CD4-positive, alpha-beta T cell (primary cell): Measurements from ENCODE around the gene MYOF. TPM values are rescaled to one million over a fixed set of nuclear protein-coding genes. Genes with fewer than 3 reads are reported as not detected.

ENCODE experiments used
- ATAC-seq: fragments of 200-7000 bp; cut with Tn5 transposase; one replicate; pipeline ENCODE4 v1.10.0; 2022; ENCODE audit warnings: mild to moderate bottlenecking; ENCODE audit not compliant: poor library complexity
- CTCF ChIA-PET: fragments of 350-600 bp; sonication (Branson Sonifier 250); formaldehyde crosslinking; loops from one replicate; lab custom pipeline; 2021; ENCODE audit warnings: antibody characterized with exemption, inconsistent platforms; lab: Charles Lee
- POLR2A ChIA-PET: fragments of 350-600 bp; sonication (Branson Sonifier 250); formaldehyde crosslinking; loops from one replicate; lab custom pipeline; 2021; ENCODE audit warnings: antibody characterized with exemption, inconsistent platforms; lab: Charles Lee
- DNase-seq, 14 experiments: peaks; one replicate each; pipeline ENCODE4 v3.0.0-alpha.2; 2013 to 2020; ENCODE audit warnings: mixed read lengths in 2 of 14
- H3K27ac ChIP-seq, 2 donors: one replicate each; pipeline versions ENCODE4 v1.5.1 to v1.7.0; 2013; ENCODE audit warnings: low read length in 2 of 2, low read depth in 1 of 2, mild to moderate bottlenecking in 1 of 2
- H3K27me3 ChIP-seq, 2 experiments: 1 replicate in 1 of 2; 2 replicates in 1 of 2; pipeline versions ENCODE4 v1.6.1 to v1.7.0; 2013; ENCODE audit warnings: low read length in 2 of 2, control low read depth in 1 of 2, mild to moderate bottlenecking in 1 of 2, moderate library complexity in 1 of 2; ENCODE audit not compliant: insufficient read depth in 2 of 2, control insufficient read depth in 1 of 2
- H3K36me3 ChIP-seq: one replicate; pipeline ENCODE4 v1.6.1; 2013; ENCODE audit warnings: low read length, control low read depth; ENCODE audit not compliant: insufficient read depth
- H3K4me1 ChIP-seq: one replicate; pipeline ENCODE4 v1.6.1; 2013; ENCODE audit warnings: low read length, control low read depth; ENCODE audit not compliant: insufficient read depth
- H3K4me3 ChIP-seq: one replicate; pipeline ENCODE4 v1.5.1; 2013; ENCODE audit warnings: mild to moderate bottlenecking, low read length, moderate library complexity
- H3K9me3 ChIP-seq, 2 experiments: 1 replicate in 1 of 2; 2 replicates in 1 of 2; pipeline versions ENCODE4 v1.6.1 to v1.7.0; 2013; ENCODE audit warnings: low read length in 2 of 2, mild to moderate bottlenecking in 2 of 2, control low read depth in 1 of 2, moderate library complexity in 1 of 2; ENCODE audit not compliant: control insufficient read depth in 1 of 2, insufficient read depth in 1 of 2
- H3K27ac Mint-ChIP-seq: one replicate; pipeline ENCODE4 v1.8.0; 2020; ENCODE audit warnings: mixed read lengths
- H3K27me3 Mint-ChIP-seq: one replicate; pipeline ENCODE4 v1.8.0; 2021; ENCODE audit warnings: mixed read lengths
- H3K36me3 Mint-ChIP-seq: one replicate; pipeline ENCODE4 v1.8.0; 2021; ENCODE audit warnings: low read depth, mixed read lengths
- H3K4me1 Mint-ChIP-seq: one replicate; pipeline ENCODE4 v1.8.0; 2021; ENCODE audit warnings: low read depth, mixed read lengths
- H3K4me3 Mint-ChIP-seq: one replicate; pipeline ENCODE4 v1.8.0; 2020; ENCODE audit warnings: mild to moderate bottlenecking, mixed read lengths
- H3K9me3 Mint-ChIP-seq: one replicate; pipeline ENCODE4 v1.8.0; 2020; ENCODE audit warnings: mixed read lengths
- CTCF ChIP-seq: fragments of 200-600 bp; IDR thresholded peaks from one replicate; pipeline ENCODE4 v1.8.0; 2022; ENCODE audit warnings: antibody characterized with exemption, mild to moderate bottlenecking
- intact Hi-C, 2 experiments: fragments of 100-400 bp; cut with DNase I in 1 of 2; cut with micrococcal nuclease in 1 of 2; formaldehyde crosslinking; loops; one replicate each; pipeline versions ENCODE4 v1.15.1 to v1.9.0; 2023 to 2025; cut with DNase I, micrococcal nuclease
- total RNA-seq, 174 experiments: library from RNA in 2 of 174; stranded (reverse) in 2 of 174; gene quantifications; one replicate each; pipeline ENCODE4 v1.2.3 and lab custom pipeline; 2021 to 2026

Gene MYOF
- total RNA-seq, 2 experiments from 2014 or later: 0.14 to 0.27 TPM

GRCh38 chr10:93267521-93267920, 214.6 kb downstream of the MYOF start:
- no peak for DNase-seq
- Histone ChIP-seq H3K27ac (no peak overlapping the region), H3K4me3 (no peak overlapping the region), H3K4me1 (no peaks in the 10 kb centered on the region), H3K36me3 (no peaks in the 10 kb centered on the region), H3K9me3 (no peaks in the 10 kb centered on the region), H3K27me3 (no peaks in the 10 kb centered on the region)
- H3K36me3 Mint-ChIP-seq: no peaks in the 10 kb centered on the region
- peaks cover 3% of the 10 kb centered on the region for H3K9me3 Mint-ChIP-seq
- CTCF ChIA-PET: no interaction called here
- no peaks in the 10 kb centered on the region for H3K27me3 Mint-ChIP-seq
- POLR2A ChIA-PET: no interaction called here
- intact Hi-C loops: no loop called here
- no peak overlapping the region for H3K4me3 Mint-ChIP-seq
- peaks cover 7% of the 10 kb centered on the region for H3K4me1 Mint-ChIP-seq
- H3K27ac Mint-ChIP-seq: no peak overlapping the region
- no peak for TF ChIP-seq CTCF
- ATAC-seq: no peak

GRCh38 chr10:93266858-93267257, 215.3 kb downstream of the MYOF start:
- no peak overlapping the region for H3K4me3 ChIP-seq
- Mint-ChIP-seq H3K27me3 (no peaks in the 10 kb centered on the region), H3K27ac (no peak overlapping the region), H3K4me3 (no peak overlapping the region), H3K9me3 (peaks cover 3% of the 10 kb centered on the region), H3K36me3 (no peaks in the 10 kb centered on the region), H3K4me1 (peaks cover 7% of the 10 kb centered on the region)
- H3K27me3 ChIP-seq: no peaks in the 10 kb centered on the region
- intact Hi-C loops: no loop called here
- ATAC-seq (no peak), DNase-seq (no peak)
- ChIA-PET CTCF (no interaction called here), POLR2A (no interaction called here)
- TF ChIP-seq CTCF: no peak
- no peaks in the 10 kb centered on the region for H3K36me3 ChIP-seq
- H3K9me3 ChIP-seq: no peaks in the 10 kb centered on the region
- H3K4me1 ChIP-seq: no peaks in the 10 kb centered on the region
- H3K27ac ChIP-seq: no peak overlapping the region

- no peak overlapping the region for H3K27ac Mint-ChIP-seq
- no peaks in the 10 kb centered on the region for H3K36me3 Mint-ChIP-seq
- no peaks in the 10 kb centered on the region for H3K9me3 Mint-ChIP-seq
- TF ChIP-seq CTCF: no peak
- Histone ChIP-seq H3K36me3 (no peaks in the 10 kb centered on the region), H3K9me3 (no peaks in the 10 kb centered on the region), H3K4me3 (no peak overlapping the region), H3K4me1 (no peaks in the 10 kb centered on the region), H3K27ac (no peak overlapping the region), H3K27me3 (no peaks in the 10 kb centered on the region)
- ChIA-PET CTCF (no interaction called here), POLR2A (no interaction called here)
- no peaks in the 10 kb centered on the region for H3K27me3 Mint-ChIP-seq
- intact Hi-C loops: no loop called here
- H3K4me1 Mint-ChIP-seq: no peaks in the 10 kb centered on the region
- no peak for ATAC-seq
- DNase-seq: no peak
- no peak overlapping the region for H3K4me3 Mint-ChIP-seq
Observed at GRCh38 chr10:93261961-93262610, 220.0 kb downstream of the MYOF start.
